GM12878 (cell line): ENCODE data around the gene HCFC1R1. TPM values are rescaled to one million over a fixed set of nuclear protein-coding genes. Genes with fewer than 3 reads are reported as not detected.
A peak's percentile ranks its signal among the peaks of the same experiment; 100 is the strongest.

Experiments used
- ATF2 ChIP-seq: IDR thresholded peaks from 2 replicates; pipeline ENCODE4 v1.6.1; 2012; ENCODE audit warnings: low read length, inconsistent platforms
- BHLHE40 ChIP-seq, 2 experiments: fragments of 450-650 bp in 1 of 2; IDR thresholded peaks; 2 replicates each; pipeline ENCODE4 v1.6.1; 2011 to 2017; ENCODE audit warnings: low read depth in 2 of 2, borderline replicate concordance in 1 of 2, improper control_type of control experiment in 1 of 2, low read length in 1 of 2, mild to moderate bottlenecking in 1 of 2
- CBX3 ChIP-seq: fragments of 200-600 bp; sonication (generic); IDR thresholded peaks from 2 replicates; pipeline ENCODE4 v1.6.1; 2016; ENCODE audit warnings: low read depth, borderline replicate concordance
- CHD2 ChIP-seq: IDR thresholded peaks from 2 replicates; pipeline ENCODE4 v1.6.1; 2011; ENCODE audit warnings: low read depth, low read length, improper control_type of control experiment, borderline replicate concordance
- DPF2 ChIP-seq: fragments of 450-650 bp; IDR thresholded peaks from 2 replicates; pipeline ENCODE4 v1.6.1; 2017; ENCODE audit warnings: mild to moderate bottlenecking
- EGR1 ChIP-seq, 2 experiments: IDR thresholded peaks; 1 replicate in 1 of 2; 2 replicates in 1 of 2; pipeline ENCODE4 v1.6.1; 2011 to 2012; ENCODE audit warnings: low read depth in 2 of 2, low read length in 2 of 2, borderline replicate concordance in 1 of 2, mild to moderate bottlenecking in 1 of 2, moderate library complexity in 1 of 2
- ELK1 ChIP-seq: IDR thresholded peaks from 2 replicates; pipeline ENCODE4 v1.6.1; 2012; ENCODE audit warnings: low read depth, low read length, improper control_type of control experiment
- FOXK2 ChIP-seq: fragments of 450-650 bp; IDR thresholded peaks from 2 replicates; pipeline ENCODE4 v1.6.1; 2017; ENCODE audit warnings: mild to moderate bottlenecking, moderate library complexity
- HDAC6 ChIP-seq: fragments of 200-600 bp; sonication (generic); IDR thresholded peaks from one replicate; pipeline ENCODE4 v1.8.0; 2017; ENCODE audit warnings: antibody characterized with exemption; ENCODE audit not compliant: unreplicated experiment
- HDGF ChIP-seq: fragments of 450-650 bp; IDR thresholded peaks from 2 replicates; pipeline ENCODE4 v1.6.1; 2016; ENCODE audit warnings: antibody characterized with exemption
- HSF1 ChIP-seq: fragments of 150-350 bp; IDR thresholded peaks from 2 replicates; pipeline ENCODE4 v1.6.1; 2014; ENCODE audit warnings: mild to moderate bottlenecking, low read depth, low read length
- KAT2A ChIP-seq: conservative IDR thresholded peaks from 2 replicates; pipeline ENCODE4 v1.6.1; 2011; ENCODE audit warnings: low read depth, low read length; ENCODE audit not compliant: control insufficient read depth
- MYC ChIP-seq: IDR thresholded peaks from 2 replicates; pipeline ENCODE4 v1.6.1; 2011; ENCODE audit warnings: mild to moderate bottlenecking, low read length, moderate library complexity, inconsistent platforms; ENCODE audit not compliant: insufficient read depth, insufficient replicate concordance, insufficient read length, severe bottlenecking
- RB1 ChIP-seq: fragments of 450-650 bp; formaldehyde crosslinking; IDR thresholded peaks from 2 replicates; pipeline ENCODE4 v1.6.1; 2017; ENCODE audit warnings: mild to moderate bottlenecking, borderline replicate concordance
- SMARCA5 ChIP-seq: fragments of 450-650 bp; IDR thresholded peaks from 2 replicates; pipeline ENCODE4 v1.6.1; 2017; ENCODE audit warnings: mild to moderate bottlenecking
- SRF ChIP-seq, 2 experiments: IDR thresholded peaks; 2 replicates each; pipeline ENCODE4 v1.6.1; 2011; ENCODE audit warnings: low read depth in 2 of 2, low read length in 2 of 2, mild to moderate bottlenecking in 1 of 2, moderate library complexity in 1 of 2
- STAT1 ChIP-seq: fragments of 450-650 bp; conservative IDR thresholded peaks from 2 replicates; pipeline ENCODE4 v1.6.1; 2014; ENCODE audit warnings: antibody characterized with exemption, mild to moderate bottlenecking
- WRNIP1 ChIP-seq: IDR thresholded peaks from 2 replicates; pipeline ENCODE4 v1.6.1; 2011; ENCODE audit warnings: low read depth, low read length, improper control_type of control experiment, borderline replicate concordance
- ZBED1 ChIP-seq: IDR thresholded peaks from 2 replicates; pipeline ENCODE4 v1.6.1; 2016; ENCODE audit warnings: borderline replicate concordance
- ZNF274 ChIP-seq: IDR thresholded peaks from one replicate; pipeline ENCODE4 v1.8.0; 2011; ENCODE audit not compliant: insufficient read length, insufficient read depth
- ZSCAN29 ChIP-seq: fragments of 450-650 bp; IDR thresholded peaks from 2 replicates; pipeline ENCODE4 v1.6.1; 2017; ENCODE audit warnings: mild to moderate bottlenecking, moderate library complexity
- polyA plus RNA-seq, 11 experiments: library from polyadenylated mRNA; depleted of rRNA in 4 of 11; unstranded in 6 of 11; stranded (reverse) in 5 of 11; fragments of >200 nt; fragmentation: Nextera tagmentation in 4 of 11; fragmentation: Illumina TruSeq in 1 of 11; extraction: Ambion mirVana in 4 of 11; extraction: Trizol in 1 of 11; gene quantifications; 1 replicate in 1 of 11; 2 replicates in 10 of 11; pipeline versions ENCODE4 v1.2.1 to v1.2.3, GENCODE V29; 2011 to 2016; ENCODE audit warnings: inconsistent platforms in 2 of 11, missing spikeins in 2 of 11, low read depth in 1 of 11
- total RNA-seq, 4 experiments: library from RNA; depleted of rRNA in 3 of 4; stranded (reverse); fragments of >200 nt in 3 of 4; fragmentation: Illumina TruSeq in 1 of 4; extraction: Trizol in 1 of 4; gene quantifications; 2 replicates each; pipeline versions ENCODE4 v1.2.1 to v1.2.3, GENCODE V29; 2013 to 2021
- TF ChIP-seq, protein P1 (sequence below): fragments of 450-650 bp; IDR thresholded peaks from 2 replicates; pipeline ENCODE4 v1.6.1; 2018; ENCODE audit warnings: borderline replicate concordance, mild to moderate bottlenecking; ENCODE audit not compliant: partially characterized antibody
- TF ChIP-seq, protein P2 (sequence below): IDR thresholded peaks from 2 replicates; pipeline ENCODE4 v1.6.1; 2011; ENCODE audit warnings: borderline replicate concordance, low read depth, mild to moderate bottlenecking, moderate library complexity, low read length; ENCODE audit not compliant: insufficient read depth, poor library complexity, severe bottlenecking

HCFC1R1 gene
- total and polyA plus RNA-seq, 10 of the 15 experiments (the other 5 are each of a cell fraction or from before 2014, with no cell fraction given), result 2.8 to 42.5 (median 20.4) TPM

DNA sequence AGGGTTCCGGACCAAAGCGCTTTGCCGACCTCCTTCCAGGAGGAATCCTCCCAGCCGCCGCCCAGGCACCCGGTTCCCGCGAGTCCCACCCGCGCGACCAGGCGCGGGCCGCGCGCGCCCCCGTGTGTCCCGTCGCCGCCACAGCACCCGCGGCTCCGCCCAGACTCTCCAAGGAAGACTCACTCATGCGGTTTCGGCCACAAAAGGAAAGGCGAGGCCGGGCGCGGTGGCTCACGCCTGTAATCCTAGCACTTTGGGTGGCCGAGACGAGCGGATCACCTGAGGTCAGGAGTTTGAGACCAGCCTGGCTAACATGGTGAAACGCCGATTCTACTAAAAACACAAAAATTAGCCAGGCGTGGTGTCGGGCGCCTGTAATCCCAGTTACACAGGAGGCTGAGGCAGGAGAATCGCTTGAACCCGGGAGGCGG lies 40.0 kb downstream of the HCFC1R1 start (continued):
- TF ChIP-seq ELK1, result no peak
- TF ChIP-seq SMARCA5, result peak; percentile 67; the same call in 1 of the 2 replicates
- 0 out of 2 replicates have a peak, but pooled peaks have one; percentile 39 for TF ChIP-seq HDGF
- TF ChIP-seq MYC, result no peak
- TF ChIP-seq CBX3, result no peak
- TF ChIP-seq ZSCAN29, result 0 out of 2 replicates have a peak, but pooled peaks have one; percentile 52
- TF ChIP-seq BHLHE40 (IDR thresholded peaks at IDR 0.05; ENCODE audit: borderline replicate concordance in 1 of 2, low read depth in 2 of 2, low read length in 1 of 2), result peak; percentile 36 to 48; a peak in 1 of 4 replicates
- TF ChIP-seq WRNIP1, result no peak
- no peak for TF ChIP-seq HDAC6
- TF ChIP-seq ZNF274, result no peak
- TF ChIP-seq DPF2, result peak; percentile 19; the same call in 1 of the 2 replicates
- TF ChIP-seq RB1, result 0 out of 2 replicates have a peak, but pooled peaks have one; percentile 70
- TF ChIP-seq, protein P1, sequence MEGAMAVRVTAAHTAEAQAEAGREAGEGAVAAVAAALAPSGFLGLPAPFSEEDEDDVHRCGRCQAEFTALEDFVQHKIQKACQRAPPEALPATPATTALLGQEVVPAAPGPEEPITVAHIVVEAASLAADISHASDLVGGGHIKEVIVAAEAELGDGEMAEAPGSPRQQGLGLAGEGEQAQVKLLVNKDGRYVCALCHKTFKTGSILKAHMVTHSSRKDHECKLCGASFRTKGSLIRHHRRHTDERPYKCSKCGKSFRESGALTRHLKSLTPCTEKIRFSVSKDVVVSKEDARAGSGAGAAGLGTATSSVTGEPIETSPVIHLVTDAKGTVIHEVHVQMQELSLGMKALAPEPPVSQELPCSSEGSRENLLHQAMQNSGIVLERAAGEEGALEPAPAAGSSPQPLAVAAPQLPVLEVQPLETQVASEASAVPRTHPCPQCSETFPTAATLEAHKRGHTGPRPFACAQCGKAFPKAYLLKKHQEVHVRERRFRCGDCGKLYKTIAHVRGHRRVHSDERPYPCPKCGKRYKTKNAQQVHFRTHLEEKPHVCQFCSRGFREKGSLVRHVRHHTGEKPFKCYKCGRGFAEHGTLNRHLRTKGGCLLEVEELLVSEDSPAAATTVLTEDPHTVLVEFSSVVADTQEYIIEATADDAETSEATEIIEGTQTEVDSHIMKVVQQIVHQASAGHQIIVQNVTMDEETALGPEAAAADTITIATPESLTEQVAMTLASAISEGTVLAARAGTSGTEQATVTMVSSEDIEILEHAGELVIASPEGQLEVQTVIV, result no peak
- TF ChIP-seq SRF (IDR thresholded peaks at IDR 0.05; ENCODE audit: low read depth in 2 of 2, low read length in 2 of 2), result no peak
- TF ChIP-seq ZBED1, result no peak
- no peak for TF ChIP-seq KAT2A
- no peak for TF ChIP-seq FOXK2
- TF ChIP-seq EGR1 (IDR thresholded peaks at IDR 0.05; ENCODE audit: borderline replicate concordance in 1 of 2, low read depth in 2 of 2, low read length in 2 of 2), result no peak
- TF ChIP-seq ATF2, result no peak
- TF ChIP-seq, protein P2, sequence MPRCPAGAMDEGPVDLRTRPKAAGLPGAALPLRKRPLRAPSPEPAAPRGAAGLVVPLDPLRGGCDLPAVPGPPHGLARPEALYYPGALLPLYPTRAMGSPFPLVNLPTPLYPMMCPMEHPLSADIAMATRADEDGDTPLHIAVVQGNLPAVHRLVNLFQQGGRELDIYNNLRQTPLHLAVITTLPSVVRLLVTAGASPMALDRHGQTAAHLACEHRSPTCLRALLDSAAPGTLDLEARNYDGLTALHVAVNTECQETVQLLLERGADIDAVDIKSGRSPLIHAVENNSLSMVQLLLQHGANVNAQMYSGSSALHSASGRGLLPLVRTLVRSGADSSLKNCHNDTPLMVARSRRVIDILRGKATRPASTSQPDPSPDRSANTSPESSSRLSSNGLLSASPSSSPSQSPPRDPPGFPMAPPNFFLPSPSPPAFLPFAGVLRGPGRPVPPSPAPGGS, result no peak
- TF ChIP-seq CHD2, result peak; percentile 38; the same call in 1 of the 2 replicates
- TF ChIP-seq HSF1, result no peak
- 0 out of 2 replicates have a peak, but pooled peaks have one; percentile 51 for TF ChIP-seq STAT1
